ENCODE results near the gene ARHGAP12.

DNA sequence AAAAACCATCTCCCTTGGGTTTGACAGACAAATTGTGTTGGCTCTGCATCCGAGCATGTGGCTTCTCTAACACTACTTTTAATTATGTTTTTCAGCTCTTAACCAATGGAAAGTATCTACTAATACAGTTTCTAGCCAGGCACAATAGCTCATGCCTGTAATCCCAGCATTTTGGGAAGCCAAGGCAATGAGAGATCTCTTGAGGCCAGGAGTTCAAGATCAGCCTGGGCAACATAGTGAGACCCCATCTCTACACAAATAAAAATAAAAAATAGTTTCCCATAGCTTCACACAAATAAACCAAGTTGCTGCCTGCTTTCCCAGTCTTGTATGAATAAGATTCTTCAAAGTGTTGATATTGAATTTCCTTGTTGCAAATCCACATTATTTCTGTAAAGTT, 13.8 kb upstream of the ARHGAP12 start:
- TF ChIP-seq CTCF (IDR thresholded peaks at IDR 0.05) (no peak), POLR2A (IDR thresholded peaks at IDR 0.05) (no peak), POLR2AphosphoS5 (IDR thresholded peaks at IDR 0.05; ENCODE audit: insufficient read depth in 1 of 2, low read depth in 1 of 2) (no peak)

Data from vagina (tissue), 2 donors.